GM12878 (cell line): ENCODE measurements around the gene C1QTNF9B. TPM values are rescaled to one million over a fixed set of nuclear protein-coding genes. Genes with fewer than 3 reads are reported as not detected.

ENCODE experiments used
- ATAC-seq: fragments of 200-7000 bp; cut with Tn5 transposase; 3 replicates; pipeline ENCODE4 v1.9.1; 2020; ENCODE audit warnings: mild to moderate bottlenecking, moderate library complexity
- BruUV-seq: library from RNA; stranded (reverse); fragments of 400-500 nt; replicated peaks from 2 replicates; lab custom pipeline; 2021; lab: Mats Ljungman, UMichigan
- CTCF ChIA-PET: fragments of 300-600 bp; sonication (Branson Sonifier 250); formaldehyde crosslinking; extraction: SDS; loops from one replicate; lab custom pipeline; 2021; ENCODE audit warnings: inconsistent platforms; lab: Yijun Ruan, JAX
- POLR2A ChIA-PET: fragments of 350-600 bp; formaldehyde crosslinking; extraction: SDS; loops from one replicate; lab custom pipeline; 2021; ENCODE audit warnings: inconsistent platforms; lab: Charles Lee
- RAD21 ChIA-PET: fragments of 300-600 bp; sonication (Branson Sonifier 250); formaldehyde crosslinking; loops from one replicate; lab custom pipeline; 2023; ENCODE audit warnings: antibody characterized with exemption; ENCODE audit not compliant: unreplicated experiment; lab: Charles Lee
- SMC1A ChIA-PET: fragments of 300-600 bp; sonication (Branson Sonifier 250); formaldehyde crosslinking; loops from one replicate; lab custom pipeline; 2023; ENCODE audit not compliant: unreplicated experiment, uncharacterized antibody; lab: Charles Lee
- DNase-seq: peaks from one replicate; pipeline ENCODE4 v3.0.0-alpha.2; 2011; ENCODE audit warnings: low read depth, low spot score
- FAIRE-seq: peaks from 3 replicates; lab custom pipeline; 2011; peaks lifted over from hg19 to GRCh38; lab: Jason Lieb, UNC
- H2AFZ ChIP-seq: 2 replicates; pipeline ENCODE4 v1.6.0; 2011; ENCODE audit warnings: low read depth, low read length, control low read depth; ENCODE audit not compliant: control insufficient read depth
- H3K27ac ChIP-seq: 2 replicates; pipeline ENCODE4 v1.5.1; 2011; ENCODE audit warnings: control low read depth; ENCODE audit not compliant: control insufficient read depth, insufficient read depth
- H3K27me3 ChIP-seq, 2 experiments: replicated peaks in 1 of 2; 2 replicates each; pipeline versions ENCODE4 v1.6.0 to v1.6.1; 2011; ENCODE audit warnings: low read length in 1 of 2; ENCODE audit not compliant: control insufficient read depth in 2 of 2, insufficient read depth in 2 of 2
- H3K36me3 ChIP-seq, 2 experiments: 2 replicates each; pipeline ENCODE4 v1.5.1; 2011; ENCODE audit warnings: low read length in 1 of 2; ENCODE audit not compliant: control insufficient read depth in 2 of 2, insufficient read depth in 2 of 2
- H3K4me1 ChIP-seq: 2 replicates; pipeline ENCODE4 v1.6.1; 2011; ENCODE audit warnings: mild to moderate bottlenecking, low read length, moderate library complexity, mixed read lengths; ENCODE audit not compliant: control insufficient read depth, insufficient read depth
- H3K4me2 ChIP-seq: 2 replicates; pipeline ENCODE4 v1.6.0; 2011; ENCODE audit warnings: control low read depth; ENCODE audit not compliant: control insufficient read depth, insufficient read depth
- H3K4me3 ChIP-seq: fragments of 200-600 bp; sonication (generic); 2 replicates; pipeline ENCODE4 v1.5.1; 2016
- H3K79me2 ChIP-seq: 2 replicates; pipeline ENCODE4 v1.6.0; 2011; ENCODE audit warnings: low read length; ENCODE audit not compliant: control insufficient read depth, insufficient read depth
- H3K9ac ChIP-seq: 2 replicates; pipeline ENCODE4 v1.8.0; 2011; ENCODE audit warnings: low read length, control low read depth, mixed read lengths; ENCODE audit not compliant: control insufficient read depth, insufficient read depth
- H3K9me3 ChIP-seq: replicated peaks from 3 replicates; pipeline ENCODE4 v1.5.1; 2011; ENCODE audit warnings: mild to moderate bottlenecking, low read length; ENCODE audit not compliant: control insufficient read depth, insufficient read depth
- H4K20me1 ChIP-seq: 2 replicates; pipeline ENCODE4 v1.6.0; 2011; ENCODE audit not compliant: control insufficient read depth, insufficient read depth
- ATF7 ChIP-seq: fragments of 450-650 bp; IDR thresholded peaks from 2 replicates; pipeline ENCODE4 v1.6.1; 2016; ENCODE audit warnings: low read depth, mild to moderate bottlenecking
- BACH1 ChIP-seq: fragments of 450-650 bp; IDR thresholded peaks from 2 replicates; pipeline ENCODE4 v1.6.1; 2017; ENCODE audit warnings: mild to moderate bottlenecking, borderline replicate concordance
- BCL11A ChIP-seq: IDR thresholded peaks from 2 replicates; pipeline ENCODE4 v1.6.1; 2011; ENCODE audit warnings: low read depth, low read length
- BHLHE40 ChIP-seq, 2 experiments: fragments of 450-650 bp in 1 of 2; IDR thresholded peaks; 2 replicates each; pipeline ENCODE4 v1.6.1; 2011 to 2017; ENCODE audit warnings: low read depth in 2 of 2, borderline replicate concordance in 1 of 2, improper control_type of control experiment in 1 of 2, low read length in 1 of 2, mild to moderate bottlenecking in 1 of 2
- CHD2 ChIP-seq: IDR thresholded peaks from 2 replicates; pipeline ENCODE4 v1.6.1; 2011; ENCODE audit warnings: low read depth, low read length, improper control_type of control experiment, borderline replicate concordance
- CREM ChIP-seq: IDR thresholded peaks from 2 replicates; pipeline ENCODE4 v1.6.1; 2014; ENCODE audit warnings: antibody characterized with exemption, low read depth
- EED ChIP-seq: sonication (generic); IDR thresholded peaks from 2 replicates; pipeline ENCODE4 v1.6.1; 2016; ENCODE audit warnings: antibody characterized with exemption, low read depth
- EP300 ChIP-seq, 2 experiments: fragments of 150-350 bp in 1 of 2; IDR thresholded peaks; 2 replicates each; pipeline ENCODE4 v1.6.1; 2011 to 2012; ENCODE audit warnings: low read depth in 2 of 2, low read length in 2 of 2, borderline replicate concordance in 1 of 2, improper control_type of control experiment in 1 of 2, inconsistent platforms in 1 of 2; ENCODE audit not compliant: control insufficient read depth in 1 of 2
- GATAD2B ChIP-seq: fragments of 450-650 bp; conservative IDR thresholded peaks from 2 replicates; pipeline ENCODE4 v1.6.1; 2017; ENCODE audit warnings: low read depth, mild to moderate bottlenecking, moderate library complexity
- MEF2A ChIP-seq: IDR thresholded peaks from 2 replicates; pipeline ENCODE4 v1.6.1; 2011; ENCODE audit warnings: low read depth, mild to moderate bottlenecking, low read length, moderate library complexity; ENCODE audit not compliant: insufficient read depth
- MEF2B ChIP-seq: fragments of 450-650 bp; IDR thresholded peaks from 2 replicates; pipeline ENCODE4 v1.6.1; 2018; ENCODE audit warnings: mild to moderate bottlenecking, moderate library complexity; ENCODE audit not compliant: partially characterized antibody, poor library complexity, severe bottlenecking
- MTA2 ChIP-seq: fragments of 450-650 bp; IDR thresholded peaks from 2 replicates; pipeline ENCODE4 v1.6.1; 2016; ENCODE audit warnings: low read depth, mild to moderate bottlenecking, moderate library complexity
- MXI1 ChIP-seq: fragments of 150-350 bp; IDR thresholded peaks from 2 replicates; pipeline ENCODE4 v1.6.1; 2011; ENCODE audit warnings: low read depth, mild to moderate bottlenecking, inconsistent platforms, low read length, improper control_type of control experiment
- PKNOX1 ChIP-seq: fragments of 450-650 bp; IDR thresholded peaks from 2 replicates; pipeline ENCODE4 v1.6.1; 2016; ENCODE audit warnings: mild to moderate bottlenecking
- POLR2AphosphoS2 ChIP-seq: IDR thresholded peaks from 2 replicates; pipeline ENCODE4 v1.6.1; 2011; ENCODE audit warnings: low read depth, mild to moderate bottlenecking, low read length, improper control_type of control experiment, moderate library complexity
- RAD51 ChIP-seq: fragments of 450-650 bp; IDR thresholded peaks from 2 replicates; pipeline ENCODE4 v1.6.1; 2016; ENCODE audit warnings: moderate library complexity, mild to moderate bottlenecking, inconsistent platforms
- RUNX3 ChIP-seq: IDR thresholded peaks from 2 replicates; pipeline ENCODE4 v1.6.1; 2012; ENCODE audit warnings: low read length, inconsistent platforms
- WGBS: methylation state at CpG from one replicate; pipeline ENCODE4 v1.1.6; 2016; ENCODE audit warnings: low lambda C conversion rate; ENCODE audit not compliant: insufficient replicate concordance, insufficient coverage; ENCODE audit errors: missing lambda C conversion rate; 5-methylcytosine and 5-hydroxymethylcytosine counted together
- in situ Hi-C: fragments of 300-500 bp; cut with MboI; formaldehyde crosslinking; loops from 9 replicates; pipeline ENCODE4 v1.14.3; 2018; ENCODE audit warnings: mixed read lengths
- intact Hi-C: fragments of 100-400 bp; cut with micrococcal nuclease; formaldehyde crosslinking; loops from one replicate; pipeline ENCODE4 v1.14.2; 2022; ENCODE audit not compliant: unreplicated experiment
- polyA plus RNA-seq, 11 experiments: library from polyadenylated mRNA; depleted of rRNA in 4 of 11; unstranded in 6 of 11; stranded (reverse) in 5 of 11; fragments of >200 nt; fragmentation: Nextera tagmentation in 4 of 11; fragmentation: Illumina TruSeq in 1 of 11; extraction: Ambion mirVana in 4 of 11; extraction: Trizol in 1 of 11; gene quantifications; 1 replicate in 1 of 11; 2 replicates in 10 of 11; pipeline versions ENCODE4 v1.2.1 to v1.2.3, GENCODE V29; 2011 to 2016; ENCODE audit warnings: inconsistent platforms in 2 of 11, missing spikeins in 2 of 11, low read depth in 1 of 11
- total RNA-seq, 4 experiments: library from RNA; depleted of rRNA in 3 of 4; stranded (reverse); fragments of >200 nt in 3 of 4; fragmentation: Illumina TruSeq in 1 of 4; extraction: Trizol in 1 of 4; gene quantifications; 2 replicates each; pipeline versions ENCODE4 v1.2.1 to v1.2.3, GENCODE V29; 2013 to 2021
- TF ChIP-seq, protein P1 (sequence below): IDR thresholded peaks from 2 replicates; pipeline ENCODE4 v1.6.1; 2011; ENCODE audit warnings: mild to moderate bottlenecking, low read depth, low read length, moderate library complexity; ENCODE audit not compliant: insufficient replicate concordance

Gene C1QTNF9B
- total and polyA plus RNA-seq, 10 of the 15 experiments (the other 5 are each of a cell fraction or from before 2014, with no cell fraction given): 0.10 to 0.48 (median 0.32) TPM; not detected in 6

DNA sequence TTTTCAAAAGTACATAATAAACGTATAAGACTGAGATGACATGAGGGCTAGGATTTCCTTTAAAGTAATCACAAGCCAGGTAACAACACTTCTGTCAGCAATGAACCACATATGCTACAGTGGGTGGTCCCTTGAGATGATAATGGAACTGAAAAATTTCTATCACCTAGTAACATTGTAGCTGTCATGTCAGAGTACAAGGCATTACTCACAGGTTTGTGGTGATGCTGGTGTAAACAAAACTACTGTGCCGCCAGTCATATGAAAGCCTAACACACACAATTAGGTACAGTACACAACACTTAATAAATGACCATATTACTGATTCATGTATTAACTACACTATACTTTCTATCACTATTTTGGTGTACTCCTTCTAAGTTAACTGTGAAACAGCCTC is 45.0 kb downstream of the C1QTNF9B start:
- Histone ChIP-seq H3K9me3 (no peaks in the 10 kb centered on the region), H3K4me3 (no peak overlapping the region), H3K9ac (no peak overlapping the region), H3K4me1 (peaks cover 45% of the 10 kb centered on the region), H3K27me3 (no peaks in the 10 kb centered on the region), H2AFZ (no peak overlapping the region), H3K36me3 (no peaks in the 10 kb centered on the region), H3K4me2 (no peak overlapping the region), H3K79me2 (no peaks in the 10 kb centered on the region), H3K27ac (no peak overlapping the region), H4K20me1 (no peaks in the 10 kb centered on the region)
- SMC1A ChIA-PET: interaction anchor here (1.0 to 2.2 kb wide), 9 partner anchors 16 to 80 kb away, joined by 3 to 6 read pairs (median 4); no protein-coding TSS in a partner anchor
- POLR2A ChIA-PET: interaction anchor here (1.0 kb wide), 1 partner anchor 41 kb away, joined by 3 read pairs; no protein-coding TSS in a partner anchor
- DNase-seq (no peak), FAIRE-seq (no peak), ATAC-seq (peak; percentile 88)
- no peak for TF ChIP-seq EED
- peak; percentile 94 for TF ChIP-seq PKNOX1
- TF ChIP-seq GATAD2B: no peak
- TF ChIP-seq CREM: 0 out of 2 replicates have a peak, but pooled peaks have one; percentile 50
- peak; percentile 50; the same call in 1 of the 2 replicates for TF ChIP-seq CHD2
- no peak; the same call in 1 of the 2 replicates for TF ChIP-seq BACH1
- no peak for TF ChIP-seq MEF2A
- TF ChIP-seq ATF7: peak; percentile 80
- TF ChIP-seq BCL11A: no peak
- peak; percentile 55; the same call in 1 of the 2 replicates for TF ChIP-seq RUNX3
- peak; percentile 80; the same call in 1 of the 2 replicates for TF ChIP-seq MTA2
- peak; percentile 83 for TF ChIP-seq MEF2B
- no peak for TF ChIP-seq POLR2AphosphoS2
- TF ChIP-seq EP300 (IDR thresholded peaks at IDR 0.05; ENCODE audit: borderline replicate concordance in 1 of 2, control insufficient read depth in 1 of 2, low read depth in 2 of 2, low read length in 2 of 2): peak; percentile 66 to 70
- TF ChIP-seq, protein P1, sequence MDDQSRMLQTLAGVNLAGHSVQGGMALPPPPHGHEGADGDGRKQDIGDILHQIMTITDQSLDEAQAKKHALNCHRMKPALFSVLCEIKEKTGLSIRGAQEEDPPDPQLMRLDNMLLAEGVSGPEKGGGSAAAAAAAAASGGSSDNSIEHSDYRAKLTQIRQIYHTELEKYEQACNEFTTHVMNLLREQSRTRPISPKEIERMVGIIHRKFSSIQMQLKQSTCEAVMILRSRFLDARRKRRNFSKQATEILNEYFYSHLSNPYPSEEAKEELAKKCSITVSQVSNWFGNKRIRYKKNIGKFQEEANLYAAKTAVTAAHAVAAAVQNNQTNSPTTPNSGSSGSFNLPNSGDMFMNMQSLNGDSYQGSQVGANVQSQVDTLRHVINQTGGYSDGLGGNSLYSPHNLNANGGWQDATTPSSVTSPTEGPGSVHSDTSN: peak; percentile 72
- TF ChIP-seq MXI1: peak; percentile 59; the same call in 1 of the 2 replicates
- TF ChIP-seq BHLHE40 (IDR thresholded peaks at IDR 0.05; ENCODE audit: borderline replicate concordance in 1 of 2, low read depth in 2 of 2, low read length in 1 of 2): peak in 1 of 2 experiments; percentile 32; a peak in 1 of 4 replicates
- no peak for TF ChIP-seq RAD51
- CTCF ChIA-PET: interaction anchor here (0.7 to 1.9 kb wide), 5 partner anchors 8 to 279 kb away, joined by 3 to 6 read pairs (median 3); no protein-coding TSS in a partner anchor
- RAD21 ChIA-PET: interaction anchor here (0.6 to 1.8 kb wide), 4 partner anchors 41 to 85 kb away, joined by 3 to 5 read pairs (median 4); no protein-coding TSS in a partner anchor
- in situ Hi-C loops: no loop called here
- BruUV-seq: no TSS peak
- WGBS: 24% methylated on average over 2 of the region's 2 CpGs
- intact Hi-C loops: no loop called here
